IPS-11a (cell line): ENCODE measurements around the gene FUBP3.

ENCODE experiments used
- H3K4me3 ChIP-seq: one replicate; pipeline ENCODE4 v1.5.1; 2013; ENCODE audit warnings: low read depth, low read length, control low read depth

Gene FUBP3

GRCh38 chr9:130606887-130607600, 27.7 kb downstream of the FUBP3 start:
- no peak overlapping the region for H3K4me3 ChIP-seq

GRCh38 chr9:130607640-130608420, 28.5 kb downstream of the FUBP3 start:
- no peak overlapping the region for H3K4me3 ChIP-seq

- no peak overlapping the region for H3K4me3 ChIP-seq
Measured at GRCh38 chr9:130608554-130609134, 29.3 kb downstream of the FUBP3 start.

GRCh38 chr9:130609163-130609562, 29.8 kb downstream of the FUBP3 start:
- H3K4me3 ChIP-seq = no peak overlapping the region

GRCh38 chr9:130610862-130611707, 31.7 kb downstream of the FUBP3 start:
- no peak overlapping the region for H3K4me3 ChIP-seq

GRCh38 chr9:130616451-130616850, 37.1 kb downstream of the FUBP3 start:
- H3K4me3 ChIP-seq = no peak overlapping the region

- no peak overlapping the region for H3K4me3 ChIP-seq
Measured at GRCh38 chr9:130623466-130623865, 44.1 kb downstream of the FUBP3 start.

GRCh38 chr9:130624154-130624553, 44.8 kb downstream of the FUBP3 start:
- H3K4me3 ChIP-seq = no peak overlapping the region

- no peak overlapping the region for H3K4me3 ChIP-seq
Measured at GRCh38 chr9:130626249-130626996, 47.0 kb downstream of the FUBP3 start.

- no peak overlapping the region for H3K4me3 ChIP-seq
Measured at GRCh38 chr9:130627051-130627450, 47.7 kb downstream of the FUBP3 start.

GRCh38 chr9:130627896-130628792, 48.8 kb downstream of the FUBP3 start:
- no peak overlapping the region for H3K4me3 ChIP-seq

- no peak overlapping the region for H3K4me3 ChIP-seq
Measured at GRCh38 chr9:130629443-130630070, 50.2 kb downstream of the FUBP3 start.

- H3K4me3 ChIP-seq = no peak overlapping the region
Measured at GRCh38 chr9:130630071-130630450, 50.7 kb downstream of the FUBP3 start.

- no peak overlapping the region for H3K4me3 ChIP-seq
Measured at GRCh38 chr9:130630506-130631330, 51.3 kb downstream of the FUBP3 start.

GRCh38 chr9:130631331-130632080, 52.1 kb downstream of the FUBP3 start:
- no peak overlapping the region for H3K4me3 ChIP-seq

- no peak overlapping the region for H3K4me3 ChIP-seq
Measured at GRCh38 chr9:130632081-130632710, 52.8 kb downstream of the FUBP3 start.

GRCh38 chr9:130632841-130633240, 53.5 kb downstream of the FUBP3 start:
- H3K4me3 ChIP-seq = no peak overlapping the region
